HepG2 (cell line): ENCODE measurements around the gene SNRNP48. TPM values are rescaled to one million over a fixed set of nuclear protein-coding genes. Genes with fewer than 3 reads are reported as not detected.

Experiments used
- ERF ChIP-seq: IDR thresholded peaks from 2 replicates; pipeline ENCODE4 v1.6.1; 2018; ENCODE audit warnings: missing biosample characterization, missing genetic modification reagents
- GZF1 ChIP-seq: sonication (generic); formaldehyde crosslinking; IDR thresholded peaks from 2 replicates; pipeline ENCODE4 v1.5.1; 2020; ENCODE audit warnings: mild to moderate bottlenecking, missing genetic modification reagents
- HIVEP1 ChIP-seq: sonication (generic); formaldehyde crosslinking; IDR thresholded peaks from 2 replicates; pipeline ENCODE4 v1.4.0; 2020; ENCODE audit warnings: mild to moderate bottlenecking, missing genetic modification reagents
- KAT7 ChIP-seq: IDR thresholded peaks from 2 replicates; pipeline ENCODE4 v1.6.1; 2018; ENCODE audit warnings: borderline replicate concordance, missing compliant biosample characterization
- MBNL3 ChIP-seq: fragments of 250-450 bp; sonication (Bioruptor Pico); conservative IDR thresholded peaks from 2 replicates; pipeline ENCODE4 v1.8.0; 2022; ENCODE audit warnings: mild to moderate bottlenecking, inconsistent platforms
- MEIS2 ChIP-seq: sonication (generic); formaldehyde crosslinking; IDR thresholded peaks from 2 replicates; pipeline ENCODE4 v1.9.0; 2021; ENCODE audit warnings: mild to moderate bottlenecking, missing genetic modification reagents
- NONO ChIP-seq, 2 experiments: fragments of 450-650 bp in 1 of 2; sonication (generic) in 1 of 2; formaldehyde crosslinking in 1 of 2; IDR thresholded peaks in 1 of 2; conservative IDR thresholded peaks in 1 of 2; 2 replicates each; pipeline versions ENCODE4 v1.6.1 to v1.8.0; 2017 to 2022; ENCODE audit warnings: mild to moderate bottlenecking in 1 of 2, missing genetic modification reagents in 1 of 2, moderate library complexity in 1 of 2
- PAWR ChIP-seq: sonication (generic); formaldehyde crosslinking; IDR thresholded peaks from 2 replicates; pipeline ENCODE4 v1.4.0; 2020; ENCODE audit warnings: missing genetic modification reagents, mild to moderate bottlenecking, borderline replicate concordance
- REPIN1 ChIP-seq: sonication (generic); formaldehyde crosslinking; IDR thresholded peaks from 2 replicates; pipeline ENCODE4 v1.8.0; 2022; ENCODE audit warnings: missing genetic modification reagents, low read depth, mild to moderate bottlenecking, borderline replicate concordance
- SETDB1 ChIP-seq: sonication (generic); formaldehyde crosslinking; IDR thresholded peaks from 2 replicates; pipeline ENCODE4 v1.5.1; 2020; ENCODE audit warnings: missing genetic modification reagents, mild to moderate bottlenecking, borderline replicate concordance
- SMAD9 ChIP-seq: sonication (generic); formaldehyde crosslinking; IDR thresholded peaks from 2 replicates; pipeline ENCODE4 v1.5.1; 2020; ENCODE audit warnings: mild to moderate bottlenecking, missing genetic modification reagents
- SYNCRIP ChIP-seq: fragments of 200-400 bp; formaldehyde crosslinking; IDR thresholded peaks from 2 replicates; pipeline ENCODE4 v1.6.1; 2018; ENCODE audit warnings: mild to moderate bottlenecking, low read depth, low read length; ENCODE audit not compliant: insufficient read depth
- ZBTB21 ChIP-seq: sonication (generic); formaldehyde crosslinking; IDR thresholded peaks from 2 replicates; pipeline ENCODE4 v1.4.0; 2020; ENCODE audit warnings: missing genetic modification reagents
- ZNF34 ChIP-seq: sonication (generic); formaldehyde crosslinking; IDR thresholded peaks from 2 replicates; pipeline ENCODE4 v1.4.0; 2020; ENCODE audit warnings: mild to moderate bottlenecking, missing genetic modification reagents, borderline replicate concordance
- ZNF558 ChIP-seq: sonication (generic); formaldehyde crosslinking; IDR thresholded peaks from 2 replicates; pipeline ENCODE4 v1.9.0; 2022; ENCODE audit warnings: mild to moderate bottlenecking, missing genetic modification reagents, borderline replicate concordance
- ZNF570 ChIP-seq: sonication (generic); formaldehyde crosslinking; IDR thresholded peaks from 2 replicates; pipeline ENCODE4 v1.4.0; 2020; ENCODE audit warnings: mild to moderate bottlenecking, missing genetic modification reagents, borderline replicate concordance
- ZNF761 ChIP-seq: sonication (generic); formaldehyde crosslinking; conservative IDR thresholded peaks from 2 replicates; pipeline ENCODE4 v1.4.0; 2020; ENCODE audit warnings: mild to moderate bottlenecking, missing genetic modification reagents
- ZNF790 ChIP-seq: sonication (generic); formaldehyde crosslinking; IDR thresholded peaks from 2 replicates; pipeline ENCODE4 v1.8.0; 2022; ENCODE audit warnings: missing genetic modification reagents, mild to moderate bottlenecking, borderline replicate concordance
- ZSCAN30 ChIP-seq: sonication (generic); formaldehyde crosslinking; IDR thresholded peaks from 2 replicates; pipeline ENCODE4 v1.5.0; 2020; ENCODE audit warnings: mild to moderate bottlenecking, missing genetic modification reagents
- polyA plus RNA-seq, 8 experiments: library from polyadenylated mRNA; depleted of rRNA in 3 of 8; stranded (reverse) in 7 of 8; unstranded in 1 of 8; fragments of >200 nt; fragmentation: Illumina TruSeq in 4 of 8; extraction: Trizol in 4 of 8; gene quantifications; 2 replicates each; pipeline versions ENCODE4 v1.2.1 to v1.2.3, GENCODE V29; 2011 to 2016; ENCODE audit warnings: low read depth in 4 of 8, missing spikeins in 1 of 8, mixed read lengths in 1 of 8; ENCODE audit not compliant: insufficient read depth in 1 of 8
- total RNA-seq, 5 experiments: library from RNA; depleted of rRNA; stranded (reverse); fragments of >200 nt; fragmentation: Illumina TruSeq; extraction: Trizol; gene quantifications; 2 replicates each; pipeline ENCODE4 v1.2.3, GENCODE V29; 2016; ENCODE audit warnings: low read depth in 1 of 5
- TF ChIP-seq, protein P1 (sequence below): sonication (generic); formaldehyde crosslinking; IDR thresholded peaks from 2 replicates; pipeline ENCODE4 v1.4.0; 2020; ENCODE audit warnings: missing genetic modification reagents
- TF ChIP-seq, protein P2 (sequence below), 2 experiments: sonication (generic) in 1 of 2; formaldehyde crosslinking in 1 of 2; IDR thresholded peaks; 2 replicates each; pipeline versions ENCODE4 v1.5.1 to v1.6.1; 2011 to 2020; ENCODE audit warnings: borderline replicate concordance in 1 of 2, low read depth in 1 of 2, low read length in 1 of 2, mild to moderate bottlenecking in 1 of 2, missing genetic modification reagents in 1 of 2, moderate library complexity in 1 of 2
- TF ChIP-seq, protein P3 (sequence below): sonication (generic); formaldehyde crosslinking; IDR thresholded peaks from 2 replicates; pipeline ENCODE4 v1.4.0; 2020; ENCODE audit warnings: missing genetic modification reagents
- TF ChIP-seq, protein P4 (sequence below): sonication (generic); formaldehyde crosslinking; IDR thresholded peaks from 2 replicates; pipeline ENCODE4 v1.4.0; 2020; ENCODE audit warnings: mild to moderate bottlenecking, missing genetic modification reagents

The SNRNP48 gene
- total and polyA plus RNA-seq, 2 of the 13 experiments (the other 11 are each of a cell fraction or from before 2014, with no cell fraction given), result 17.5 to 47.5 TPM

DNA sequence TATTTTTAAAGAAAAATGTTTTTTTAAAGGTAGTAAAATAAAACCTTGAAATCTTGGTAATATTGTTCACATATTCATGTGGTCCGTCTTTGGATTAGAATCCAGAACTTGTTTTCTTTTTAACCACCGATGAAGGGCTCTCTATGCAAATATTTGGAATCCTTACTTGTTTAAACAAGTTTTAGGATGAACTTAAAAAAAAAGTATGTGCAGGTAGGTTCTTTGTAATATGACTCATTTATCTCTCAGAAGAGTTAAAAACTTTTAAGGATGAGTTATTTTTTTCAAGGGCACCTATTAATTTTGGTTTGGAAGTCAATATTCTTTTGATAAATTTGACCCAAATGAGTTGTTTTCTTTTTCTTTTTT lies 39.6 kb upstream of the SNRNP48 start (continued):
- TF ChIP-seq ZNF558 (CRISPR knock-in tag) (no peak), SETDB1 (CRISPR knock-in tag) (no peak), REPIN1 (CRISPR knock-in tag) (no peak), KAT7 (no peak), NONO (IDR thresholded peaks at IDR 0.05) (no peak), NONO (CRISPR knock-in tag; conservative IDR thresholded peaks at IDR 0.05) (no peak), ZNF790 (CRISPR knock-in tag) (no peak), GZF1 (CRISPR knock-in tag) (no peak), ZNF34 (CRISPR knock-in tag) (no peak), SYNCRIP (no peak), ZSCAN30 (CRISPR knock-in tag) (no peak), HIVEP1 (CRISPR knock-in tag) (no peak), MBNL3 (no peak), ZBTB21 (CRISPR knock-in tag) (no peak), ZNF761 (CRISPR knock-in tag) (no peak), SMAD9 (CRISPR knock-in tag) (no peak), ERF (peak; percentile 34; the same call in 1 of the 2 replicates), ZNF570 (CRISPR knock-in tag) (no peak), MEIS2 (CRISPR knock-in tag) (no peak), PAWR (no peak)
- TF ChIP-seq, protein P1, sequence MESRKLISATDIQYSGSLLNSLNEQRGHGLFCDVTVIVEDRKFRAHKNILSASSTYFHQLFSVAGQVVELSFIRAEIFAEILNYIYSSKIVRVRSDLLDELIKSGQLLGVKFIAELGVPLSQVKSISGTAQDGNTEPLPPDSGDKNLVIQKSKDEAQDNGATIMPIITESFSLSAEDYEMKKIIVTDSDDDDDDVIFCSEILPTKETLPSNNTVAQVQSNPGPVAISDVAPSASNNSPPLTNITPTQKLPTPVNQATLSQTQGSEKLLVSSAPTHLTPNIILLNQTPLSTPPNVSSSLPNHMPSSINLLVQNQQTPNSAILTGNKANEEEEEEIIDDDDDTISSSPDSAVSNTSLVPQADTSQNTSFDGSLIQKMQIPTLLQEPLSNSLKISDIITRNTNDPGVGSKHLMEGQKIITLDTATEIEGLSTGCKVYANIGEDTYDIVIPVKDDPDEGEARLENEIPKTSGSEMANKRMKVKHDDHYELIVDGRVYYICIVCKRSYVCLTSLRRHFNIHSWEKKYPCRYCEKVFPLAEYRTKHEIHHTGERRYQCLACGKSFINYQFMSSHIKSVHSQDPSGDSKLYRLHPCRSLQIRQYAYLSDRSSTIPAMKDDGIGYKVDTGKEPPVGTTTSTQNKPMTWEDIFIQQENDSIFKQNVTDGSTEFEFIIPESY (CRISPR knock-in tag), result no peak
- TF ChIP-seq, protein P2, sequence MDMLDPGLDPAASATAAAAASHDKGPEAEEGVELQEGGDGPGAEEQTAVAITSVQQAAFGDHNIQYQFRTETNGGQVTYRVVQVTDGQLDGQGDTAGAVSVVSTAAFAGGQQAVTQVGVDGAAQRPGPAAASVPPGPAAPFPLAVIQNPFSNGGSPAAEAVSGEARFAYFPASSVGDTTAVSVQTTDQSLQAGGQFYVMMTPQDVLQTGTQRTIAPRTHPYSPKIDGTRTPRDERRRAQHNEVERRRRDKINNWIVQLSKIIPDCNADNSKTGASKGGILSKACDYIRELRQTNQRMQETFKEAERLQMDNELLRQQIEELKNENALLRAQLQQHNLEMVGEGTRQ (IDR thresholded peaks at IDR 0.05; ENCODE audit: low read depth, low read length), result no peak
- TF ChIP-seq, protein P2 (CRISPR knock-in tag; IDR thresholded peaks at IDR 0.05; ENCODE audit: borderline replicate concordance), result no peak
- TF ChIP-seq, protein P3, sequence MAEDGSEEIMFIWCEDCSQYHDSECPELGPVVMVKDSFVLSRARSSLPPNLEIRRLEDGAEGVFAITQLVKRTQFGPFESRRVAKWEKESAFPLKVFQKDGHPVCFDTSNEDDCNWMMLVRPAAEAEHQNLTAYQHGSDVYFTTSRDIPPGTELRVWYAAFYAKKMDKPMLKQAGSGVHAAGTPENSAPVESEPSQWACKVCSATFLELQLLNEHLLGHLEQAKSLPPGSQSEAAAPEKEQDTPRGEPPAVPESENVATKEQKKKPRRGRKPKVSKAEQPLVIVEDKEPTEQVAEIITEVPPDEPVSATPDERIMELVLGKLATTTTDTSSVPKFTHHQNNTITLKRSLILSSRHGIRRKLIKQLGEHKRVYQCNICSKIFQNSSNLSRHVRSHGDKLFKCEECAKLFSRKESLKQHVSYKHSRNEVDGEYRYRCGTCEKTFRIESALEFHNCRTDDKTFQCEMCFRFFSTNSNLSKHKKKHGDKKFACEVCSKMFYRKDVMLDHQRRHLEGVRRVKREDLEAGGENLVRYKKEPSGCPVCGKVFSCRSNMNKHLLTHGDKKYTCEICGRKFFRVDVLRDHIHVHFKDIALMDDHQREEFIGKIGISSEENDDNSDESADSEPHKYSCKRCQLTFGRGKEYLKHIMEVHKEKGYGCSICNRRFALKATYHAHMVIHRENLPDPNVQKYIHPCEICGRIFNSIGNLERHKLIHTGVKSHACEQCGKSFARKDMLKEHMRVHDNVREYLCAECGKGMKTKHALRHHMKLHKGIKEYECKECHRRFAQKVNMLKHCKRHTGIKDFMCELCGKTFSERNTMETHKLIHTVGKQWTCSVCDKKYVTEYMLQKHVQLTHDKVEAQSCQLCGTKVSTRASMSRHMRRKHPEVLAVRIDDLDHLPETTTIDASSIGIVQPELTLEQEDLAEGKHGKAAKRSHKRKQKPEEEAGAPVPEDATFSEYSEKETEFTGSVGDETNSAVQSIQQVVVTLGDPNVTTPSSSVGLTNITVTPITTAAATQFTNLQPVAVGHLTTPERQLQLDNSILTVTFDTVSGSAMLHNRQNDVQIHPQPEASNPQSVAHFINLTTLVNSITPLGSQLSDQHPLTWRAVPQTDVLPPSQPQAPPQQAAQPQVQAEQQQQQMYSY (CRISPR knock-in tag), result peak; percentile 99
- TF ChIP-seq, protein P4, sequence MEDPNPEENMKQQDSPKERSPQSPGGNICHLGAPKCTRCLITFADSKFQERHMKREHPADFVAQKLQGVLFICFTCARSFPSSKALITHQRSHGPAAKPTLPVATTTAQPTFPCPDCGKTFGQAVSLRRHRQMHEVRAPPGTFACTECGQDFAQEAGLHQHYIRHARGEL, result no peak
